ENCODE results near the gene SAE1. TPM values are rescaled to one million over a fixed set of nuclear protein-coding genes. Genes with fewer than 3 reads are reported as not detected.

SAE1 gene
- total and polyA plus RNA-seq, 10 of the 15 experiments (the other 5 are each of a cell fraction or from before 2014, with no cell fraction given), result 62.0 to 246 (median 148) TPM

GRCh38 chr19:47143322-47144073 lies 12.9 kb downstream of the SAE1 start:
- Histone ChIP-seq H3K9me3 (replicated peaks; ENCODE audit: control insufficient read depth, insufficient read depth, low read length) (no peaks in the 10 kb centered on the region), H2AFZ (ENCODE audit: control insufficient read depth, low read depth, low read length) (no peak overlapping the region), H3K4me2 (ENCODE audit: control insufficient read depth, insufficient read depth) (no peak overlapping the region), H3K27ac (ENCODE audit: control insufficient read depth, insufficient read depth) (no peak overlapping the region), H3K27me3 (replicated peaks in 1 of 2; ENCODE audit: control insufficient read depth in 2 of 2, insufficient read depth in 2 of 2, low read length in 1 of 2) (no peaks in the 10 kb centered on the region), H3K4me1 (ENCODE audit: control insufficient read depth, insufficient read depth, low read length) (no peaks in the 10 kb centered on the region), H3K79me2 (ENCODE audit: control insufficient read depth, insufficient read depth, low read length) (peaks cover 26% of the 10 kb centered on the region), H3K4me3 (no peak overlapping the region), H3K36me3 (ENCODE audit: control insufficient read depth in 2 of 2, insufficient read depth in 2 of 2, low read length in 1 of 2) (peaks cover 15 to 24% of the 10 kb centered on the region in 2 experiments), H3K9ac (ENCODE audit: control insufficient read depth, insufficient read depth, low read length) (no peak overlapping the region), H4K20me1 (ENCODE audit: control insufficient read depth, insufficient read depth) (peaks cover 2% of the 10 kb centered on the region; the same call in 1 of the 2 replicates)
- ChIA-PET SMC1A (ENCODE audit: uncharacterized antibody, unreplicated experiment) (interaction anchor here (1.0 to 1.4 kb wide), 2 partner anchors 67 to 101 kb away, joined by 3 to 4 read pairs; no protein-coding TSS in a partner anchor), RAD21 (ENCODE audit: unreplicated experiment) (interaction anchor here (1.1 to 1.2 kb wide), 2 partner anchors 12 to 101 kb away, joined by 3 read pairs; no protein-coding TSS in a partner anchor), POLR2A (interaction anchor here (0.8 to 0.9 kb wide), 2 partner anchors 8 to 12 kb away, joined by 3 to 4 read pairs; partner anchors contain the start of gene SAE1), CTCF (interaction anchor here (1.2 to 1.5 kb wide), 2 partner anchors 41 to 67 kb away, joined by 4 to 7 read pairs; no protein-coding TSS in a partner anchor)
- intact Hi-C loops (cut with micrococcal nuclease; ENCODE audit: unreplicated experiment), result no loop called here
- in situ Hi-C loops (cut with MboI), result no loop called here
- 90% methylated on average over 11 of the region's 11 CpGs for WGBS (ENCODE audit: insufficient coverage, insufficient replicate concordance, low lambda C conversion rate, missing lambda C conversion rate)
- DNase-seq (ENCODE audit: low read depth, low spot score) (no peak), ATAC-seq (no peak), FAIRE-seq (no peak)
- no TSS peak for BruUV-seq (replicated peaks)
- TF ChIP-seq EGR1 (IDR thresholded peaks at IDR 0.05; ENCODE audit: borderline replicate concordance in 1 of 2, low read depth in 2 of 2, low read length in 2 of 2) (no peak), PBX3 (IDR thresholded peaks at IDR 0.05; ENCODE audit: insufficient replicate concordance, low read depth, low read length) (no peak), CEBPB (IDR thresholded peaks at IDR 0.05; ENCODE audit: borderline replicate concordance in 1 of 2, low read depth in 2 of 2, low read length in 2 of 2) (no peak), E2F8 (IDR thresholded peaks at IDR 0.05; ENCODE audit: low read depth, partially characterized antibody) (no peak), SRF (IDR thresholded peaks at IDR 0.05; ENCODE audit: low read depth in 2 of 2, low read length in 2 of 2) (no peak), IRF4 (IDR thresholded peaks at IDR 0.05; ENCODE audit: low read depth, low read length) (no peak), RB1 (IDR thresholded peaks at IDR 0.05; ENCODE audit: borderline replicate concordance) (no peak), NFYA (IDR thresholded peaks at IDR 0.05; ENCODE audit: borderline replicate concordance, low read depth, low read length) (no peak), TCF7 (IDR thresholded peaks at IDR 0.05; ENCODE audit: borderline replicate concordance) (no peak), ZNF24 (IDR thresholded peaks at IDR 0.05) (no peak), RELB (IDR thresholded peaks at IDR 0.05; ENCODE audit: low read depth) (no peak), ZNF687 (IDR thresholded peaks at IDR 0.05) (no peak)

Measured in GM12878 (cell line).